ENCODE measurements around the gene IL2RA.
A peak's percentile ranks its signal among the peaks of the same experiment; 100 is the strongest.
"Not testable (repeated sequence)": the region's sequence is repeated elsewhere in the genome, so short reads cannot be mapped to it uniquely, and the experiment has no call there.

IL2RA gene

DNA sequence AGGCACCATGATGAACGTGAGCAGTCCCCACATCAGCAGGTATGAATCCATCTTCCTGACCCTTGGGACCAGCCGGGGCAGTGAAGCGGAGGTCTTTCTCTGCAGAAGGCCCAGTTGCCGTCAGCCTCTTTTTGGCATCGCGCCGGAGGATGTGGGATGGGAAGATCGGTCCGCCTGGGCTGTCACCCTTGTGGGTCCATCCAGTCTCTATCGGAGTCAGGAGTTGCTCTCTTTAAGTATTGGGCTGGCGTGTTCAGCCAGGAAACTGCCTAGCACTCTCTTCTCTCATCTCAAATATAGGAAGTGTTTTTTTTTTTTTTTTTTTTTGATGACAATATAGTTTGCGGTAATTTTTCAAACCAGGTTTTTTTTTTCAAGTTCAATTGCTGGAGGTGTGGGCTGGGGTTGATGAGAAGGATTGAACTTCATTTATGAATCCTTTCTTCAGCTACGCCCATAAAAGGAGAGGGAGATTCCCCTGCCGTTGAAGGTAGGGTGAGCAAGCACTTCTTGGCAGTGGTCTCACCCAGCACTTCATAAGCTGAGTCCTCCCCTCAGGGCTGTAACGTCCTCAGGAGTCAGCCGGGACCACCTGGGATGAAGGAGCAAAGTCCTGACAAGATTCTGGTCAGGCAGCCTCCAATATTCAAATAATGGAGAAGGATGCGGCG lies at the start of gene IL2RA:
TSS of gene IL2RA (minus strand) at position 267 of the 671 bp plus-strand sequence. CDS start at position 51, 216 bp downstream.
- peak in 2 of 3 experiments; percentile 42 to 43 for DNase-seq (ENCODE audit: low read depth in 3 of 3)

DNA sequence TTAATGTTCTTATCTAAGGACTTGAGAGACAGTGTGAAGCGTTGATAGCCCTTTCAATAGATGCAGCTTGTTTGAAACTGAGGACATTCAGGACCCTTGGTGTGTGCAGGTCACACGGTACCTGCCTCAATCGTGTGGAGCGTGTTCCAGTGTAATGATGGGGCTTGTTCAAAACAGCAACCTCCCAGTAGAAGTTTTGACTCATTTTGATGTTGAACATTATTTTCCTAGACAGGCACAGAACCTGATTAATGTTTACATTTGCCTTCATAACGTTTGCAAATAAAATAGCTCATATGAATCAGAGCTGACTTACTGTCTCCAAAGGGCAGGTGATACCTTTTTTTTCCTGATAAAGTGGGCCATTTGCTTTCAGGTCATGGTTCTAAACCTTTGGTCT lies 48.0 kb upstream of the IL2RA start:
- no peak for DNase-seq (ENCODE audit: low read depth in 3 of 3)

DNA sequence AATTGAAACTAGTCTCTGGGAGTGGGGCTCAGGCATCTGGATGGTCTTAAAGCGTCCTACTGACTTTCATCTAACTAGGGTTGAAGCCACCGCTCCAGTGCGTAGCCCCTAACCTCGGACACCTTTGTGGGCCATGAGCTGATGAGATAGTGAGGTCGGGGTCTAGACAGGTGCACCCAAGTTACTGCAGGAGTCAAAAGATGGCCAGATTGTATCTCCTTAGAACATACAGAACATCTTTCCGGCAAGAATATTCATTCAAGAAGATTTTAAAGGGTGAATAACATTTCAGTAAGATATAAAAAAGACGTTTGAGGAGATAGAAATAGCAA lies 47.2 kb upstream of the IL2RA start:
- no peak for DNase-seq (ENCODE audit: low read depth in 3 of 3)

DNA sequence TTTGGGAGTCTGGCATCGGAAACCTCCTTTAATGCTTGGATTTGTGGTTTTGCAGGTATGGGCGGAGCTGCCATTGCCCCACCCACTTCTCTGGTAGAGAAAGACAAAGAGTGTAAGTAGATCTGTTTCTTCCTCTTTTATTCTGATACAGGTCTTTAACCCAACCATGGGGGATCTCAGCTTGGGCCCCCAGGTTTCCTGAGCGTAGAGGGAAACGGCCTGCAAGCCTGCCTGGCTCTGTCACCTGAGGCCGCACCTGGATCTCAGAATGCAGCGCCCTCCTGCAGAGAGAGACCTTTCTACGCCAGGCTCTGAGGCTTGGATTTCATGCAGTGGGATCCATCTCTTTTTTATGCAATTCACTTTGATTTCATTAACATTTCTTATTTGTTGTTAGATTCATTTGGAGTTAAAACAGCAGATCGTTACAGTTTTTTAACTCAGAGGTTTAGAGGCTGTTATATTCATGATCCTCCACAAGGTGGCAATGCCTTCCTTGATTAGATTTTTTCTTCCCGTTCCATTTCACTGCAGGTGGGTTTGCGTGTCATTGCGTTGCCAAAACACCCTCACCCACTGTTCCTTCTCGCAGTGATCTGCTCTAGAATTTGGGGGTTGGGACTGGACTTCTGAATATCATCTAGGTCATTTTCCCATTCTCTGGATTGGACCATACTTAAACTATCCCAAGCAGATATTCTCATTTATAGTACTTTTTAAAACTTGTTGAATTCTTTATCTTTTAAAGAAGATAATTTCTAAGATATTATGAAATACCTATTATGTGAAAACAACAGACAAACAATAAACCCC lies 46.7 kb upstream of the IL2RA start:
- no peak for DNase-seq (ENCODE audit: low read depth in 3 of 3)

DNA sequence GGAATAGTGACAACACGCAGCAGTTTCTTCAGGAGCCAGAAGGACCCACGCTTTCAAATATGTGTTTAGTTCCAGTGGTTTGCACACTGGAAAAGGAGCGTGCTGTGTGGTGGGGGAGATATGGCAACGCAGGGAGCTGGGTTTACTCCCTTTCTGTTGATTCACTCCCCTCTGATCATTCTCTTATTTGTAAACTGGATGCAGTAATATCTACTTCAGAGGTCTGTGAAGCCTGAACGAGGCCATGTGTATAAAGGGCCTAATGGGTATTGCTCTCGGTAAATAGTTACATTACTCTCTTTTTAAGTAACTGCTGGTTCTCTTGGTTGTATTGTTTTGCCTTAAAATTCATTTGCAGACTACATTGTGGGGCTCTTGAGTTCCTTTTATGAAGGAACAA lies 45.9 kb upstream of the IL2RA start:
- DNase-seq (ENCODE audit: low read depth in 3 of 3) = no peak

DNA sequence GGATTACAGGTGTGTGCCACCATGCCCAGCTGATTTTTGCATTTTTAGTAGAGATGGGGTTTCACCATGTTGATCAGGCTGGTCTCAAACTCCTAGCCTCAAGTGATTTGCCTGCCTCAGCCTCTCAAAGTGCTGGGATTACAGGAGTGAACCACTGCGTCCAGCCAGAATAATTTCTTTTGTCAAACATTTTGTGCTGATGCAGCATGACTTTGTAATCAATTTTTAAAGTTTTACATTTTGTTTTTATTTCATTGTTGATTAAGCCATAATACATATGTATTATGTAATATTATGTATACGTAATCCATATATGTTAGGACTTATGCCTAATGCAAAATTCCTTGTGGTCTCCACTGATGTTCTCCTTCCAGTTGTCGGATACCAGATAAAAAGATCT lies 45.4 kb upstream of the IL2RA start:
- not testable (repeated sequence) for DNase-seq (ENCODE audit: low read depth in 3 of 3)

DNA sequence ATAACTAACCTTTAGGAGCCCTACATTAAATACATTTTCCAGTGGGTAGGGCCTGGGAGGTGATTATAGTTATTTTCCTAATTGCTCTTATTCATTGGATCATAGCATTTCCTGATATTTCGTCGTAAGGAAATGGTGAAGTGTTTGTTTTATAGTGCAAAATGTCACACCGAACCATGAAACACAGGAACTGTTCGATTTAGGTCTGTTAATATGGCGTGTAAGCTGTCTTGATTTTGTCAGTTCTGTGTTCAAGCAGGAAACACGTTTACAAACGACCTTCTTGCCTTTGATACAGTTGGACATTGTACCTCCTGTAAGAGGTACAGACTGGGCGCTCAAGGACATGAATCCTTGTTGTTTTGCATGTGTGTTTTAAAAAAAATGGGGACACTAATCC lies 41.4 kb upstream of the IL2RA start:
- DNase-seq (ENCODE audit: low read depth in 3 of 3) = no peak

DNA sequence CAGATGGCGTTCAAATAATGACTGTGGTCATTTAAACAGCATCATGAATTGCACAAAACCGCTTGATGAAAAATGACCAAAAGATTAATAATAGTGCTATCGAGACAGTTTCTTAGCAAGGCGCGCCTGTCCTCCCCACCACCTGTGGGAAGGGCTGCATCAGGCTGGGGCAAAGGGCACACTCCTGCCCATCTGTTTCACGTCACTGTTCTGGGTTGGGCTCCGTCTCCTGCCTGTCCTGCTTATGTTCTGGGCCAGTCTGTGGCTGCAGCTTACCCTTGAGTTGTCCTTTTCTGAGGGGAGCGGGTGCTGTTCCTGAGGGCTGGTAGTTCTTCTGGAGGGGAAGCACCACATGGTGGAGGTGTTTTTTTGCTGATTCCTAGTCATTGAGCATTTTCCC lies 40.0 kb upstream of the IL2RA start:
- no peak for DNase-seq (ENCODE audit: low read depth in 3 of 3)

DNA sequence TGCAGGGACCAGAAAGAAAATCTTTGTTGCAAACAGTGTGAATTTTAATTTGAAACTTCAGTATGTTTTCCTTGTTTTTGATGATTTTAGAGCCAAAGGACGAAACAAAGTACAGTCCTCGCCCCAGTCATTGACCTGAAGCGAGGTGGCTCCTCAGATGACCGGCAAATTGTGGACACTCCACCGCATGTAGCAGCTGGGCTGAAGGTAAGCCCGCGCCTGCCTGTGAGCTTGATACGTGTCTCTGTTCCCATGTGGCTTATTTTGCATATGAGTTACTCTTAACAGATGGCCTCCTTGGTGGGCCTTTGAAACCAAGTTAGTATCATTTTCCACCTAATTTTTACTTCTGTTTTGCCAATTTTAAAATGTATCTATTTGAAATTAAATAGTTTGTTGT lies 39.0 kb upstream of the IL2RA start:
- DNase-seq (ENCODE audit: low read depth in 3 of 3) = no peak

DNA sequence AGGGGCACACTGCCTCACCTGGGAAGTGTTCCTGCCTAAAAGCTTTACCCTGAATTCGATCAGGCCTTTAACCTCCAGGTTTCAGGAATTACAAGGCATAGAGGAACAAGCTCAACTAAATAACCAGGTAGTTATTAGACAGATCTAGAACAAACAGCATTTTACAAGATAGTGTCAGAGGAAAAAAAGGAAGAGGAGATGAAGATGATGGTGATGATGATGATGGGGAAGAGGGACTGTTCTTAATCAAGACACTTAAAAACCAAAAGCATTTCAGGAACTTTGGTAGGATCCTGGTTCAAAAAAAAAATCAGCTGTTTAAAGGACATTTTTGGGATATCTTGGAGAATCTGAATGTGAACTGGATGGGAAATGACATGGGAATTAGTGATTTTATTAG lies 38.2 kb upstream of the IL2RA start:
- no peak for DNase-seq (ENCODE audit: low read depth in 3 of 3)

DNA sequence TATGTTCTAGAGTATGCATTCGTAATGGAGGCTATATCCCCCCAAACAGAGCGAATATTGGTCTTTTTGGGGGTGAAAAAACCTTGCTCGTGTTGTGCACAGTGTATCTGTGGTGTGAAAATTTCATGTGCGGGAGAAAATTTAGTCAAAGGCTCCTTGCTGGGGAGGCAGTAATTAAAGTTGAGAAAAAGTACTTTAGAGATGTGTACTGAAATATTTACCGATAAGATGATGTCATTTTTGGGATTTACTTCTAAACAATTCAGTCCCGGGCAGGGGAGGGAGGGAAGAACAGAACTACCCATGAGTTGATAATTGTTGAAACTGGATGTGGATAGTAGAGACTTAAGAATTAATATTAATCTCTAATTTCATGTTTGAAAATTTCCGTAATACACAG lies 36.0 kb upstream of the IL2RA start:
- no peak for DNase-seq (ENCODE audit: low read depth in 3 of 3)

DNA sequence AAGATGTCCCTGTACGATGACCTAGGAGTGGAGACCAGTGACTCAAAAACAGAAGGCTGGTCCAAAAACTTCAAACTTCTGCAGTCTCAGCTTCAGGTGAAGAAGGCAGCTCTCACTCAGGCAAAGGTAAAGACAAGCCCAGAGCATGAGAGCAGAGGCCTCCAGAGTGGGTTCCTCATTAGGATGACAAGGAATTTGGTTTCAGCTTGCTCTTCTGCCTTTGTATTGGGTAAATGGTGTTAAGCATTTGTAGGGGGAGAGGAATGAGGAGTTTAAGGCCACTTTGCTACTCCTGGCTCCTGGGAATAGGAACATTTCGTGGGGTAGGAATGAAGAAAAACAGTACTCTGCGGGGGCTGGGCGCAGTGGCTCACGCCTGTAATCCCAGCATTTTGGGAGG lies 34.9 kb upstream of the IL2RA start:
- no peak for DNase-seq (ENCODE audit: low read depth in 3 of 3)

DNA sequence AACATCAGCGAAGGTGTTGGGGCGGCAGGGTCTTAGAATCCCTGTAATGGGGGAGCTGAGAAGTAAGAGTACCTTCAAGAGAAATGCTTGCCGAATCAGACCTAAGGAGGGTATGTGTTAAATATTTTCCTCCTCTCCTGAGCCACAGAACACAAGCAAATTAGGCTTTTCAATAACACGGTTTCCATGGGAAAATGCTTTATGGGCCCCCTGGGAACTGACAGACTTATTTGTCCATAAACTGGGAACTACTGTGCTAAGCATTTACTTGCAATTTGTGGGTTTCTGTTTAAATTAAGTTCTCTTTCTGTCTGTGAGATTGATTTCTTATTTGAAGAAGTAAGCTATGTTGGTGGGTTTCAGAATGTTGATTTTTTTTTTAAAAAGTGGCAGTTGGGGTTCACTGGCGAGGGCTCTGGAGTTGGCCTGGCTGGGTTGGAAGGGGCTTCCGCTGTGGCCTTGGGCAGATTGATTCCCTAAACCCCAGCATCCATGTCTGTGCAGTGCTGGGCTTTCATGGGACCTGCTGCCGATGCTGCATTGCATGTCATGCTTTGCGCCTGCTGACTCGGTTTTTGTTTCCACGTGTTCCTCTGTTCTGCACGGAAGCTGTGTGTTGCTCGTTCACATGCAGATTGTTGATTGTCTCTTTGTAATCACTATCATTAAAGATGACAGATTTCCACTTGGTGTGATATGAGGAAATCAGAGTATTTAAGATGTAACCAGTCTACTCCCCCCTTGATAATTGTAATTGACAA lies 33.8 kb upstream of the IL2RA start:
- no peak for DNase-seq (ENCODE audit: low read depth in 3 of 3)

DNA sequence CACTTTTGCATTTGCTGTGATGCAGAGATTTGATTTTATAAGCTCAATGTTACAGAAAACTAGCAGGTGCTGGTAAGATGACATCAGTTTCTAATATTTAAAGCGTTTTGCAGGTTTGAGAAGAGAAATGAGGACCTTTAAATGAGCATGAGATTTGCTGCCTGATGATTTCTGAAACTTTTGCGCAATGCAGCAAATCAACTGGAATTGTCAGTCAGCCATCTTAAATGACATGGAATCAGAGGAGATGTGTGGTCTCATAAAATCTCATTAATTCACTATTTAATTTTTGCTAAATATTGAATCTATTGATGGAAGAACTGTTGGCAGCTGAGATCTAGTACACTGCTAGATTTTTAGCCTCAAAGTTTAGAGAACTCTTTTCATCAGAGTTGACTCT lies 30.6 kb upstream of the IL2RA start:
- DNase-seq (ENCODE audit: low read depth in 3 of 3) = no peak

DNA sequence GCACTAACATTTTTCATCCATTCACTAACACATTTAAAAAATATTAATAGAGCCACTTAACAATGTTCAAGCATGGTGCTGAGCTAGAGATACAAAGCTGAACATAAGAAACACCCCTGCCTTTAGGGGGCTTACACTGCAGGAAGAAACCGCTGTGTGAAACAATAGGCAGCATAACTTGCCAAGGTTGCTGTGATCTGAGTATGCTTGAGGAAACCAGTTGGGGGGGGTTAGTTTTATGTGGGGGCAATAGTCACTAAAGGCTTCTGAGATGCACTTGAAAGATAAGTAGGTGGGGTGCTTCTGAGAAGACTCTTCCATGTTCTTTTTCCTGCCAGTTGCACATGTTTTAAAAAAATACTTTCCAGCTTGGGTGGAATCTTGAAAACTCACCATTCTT lies 29.5 kb upstream of the IL2RA start:
- DNase-seq (ENCODE audit: low read depth in 3 of 3) = no peak

DNA sequence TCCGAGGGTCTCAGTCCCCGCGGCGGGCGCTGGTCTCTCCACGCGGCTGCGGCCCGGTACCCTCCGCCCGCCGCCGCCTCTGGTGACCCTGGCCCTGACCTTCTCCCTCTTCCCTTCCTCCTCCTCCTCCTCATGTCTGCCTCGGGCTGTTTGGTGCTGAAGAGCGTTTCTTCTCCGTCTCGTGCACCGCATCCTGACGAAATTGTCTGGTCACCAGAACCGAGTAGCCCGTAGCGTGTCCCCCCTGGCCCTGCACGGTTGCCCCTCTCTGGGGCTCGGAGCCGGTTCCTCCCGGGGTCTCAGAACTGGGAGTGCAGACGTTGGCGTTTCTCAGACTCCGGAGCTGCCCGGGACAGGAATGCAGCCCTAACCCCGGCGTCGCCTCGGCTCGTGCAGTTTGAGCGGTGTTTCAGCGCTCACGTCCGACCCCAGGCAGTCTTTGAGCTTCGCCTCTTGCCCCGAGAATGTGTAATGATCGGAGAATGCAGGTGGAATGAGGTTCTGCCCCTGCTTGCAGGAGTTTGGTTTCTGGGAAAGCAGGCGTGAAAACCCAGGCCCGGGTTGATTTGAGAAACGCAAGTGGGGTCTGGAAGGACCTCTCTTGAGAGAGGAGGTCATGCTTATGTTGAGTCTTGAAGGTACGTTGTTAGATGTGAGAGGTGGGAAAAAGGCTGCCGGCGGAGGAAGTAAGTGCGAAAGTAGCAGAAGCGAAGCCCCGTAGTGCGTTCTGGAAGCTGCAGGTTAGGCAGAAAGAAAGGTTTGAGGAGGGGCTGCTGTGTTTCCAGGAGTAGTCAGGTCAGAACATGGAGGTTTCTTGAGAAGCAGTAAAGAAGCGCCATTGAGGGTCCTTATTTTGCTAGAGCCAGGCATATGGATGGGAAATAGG lies 27.4 kb upstream of the IL2RA start:
- DNase-seq (ENCODE audit: low read depth in 3 of 3) = no peak

DNA sequence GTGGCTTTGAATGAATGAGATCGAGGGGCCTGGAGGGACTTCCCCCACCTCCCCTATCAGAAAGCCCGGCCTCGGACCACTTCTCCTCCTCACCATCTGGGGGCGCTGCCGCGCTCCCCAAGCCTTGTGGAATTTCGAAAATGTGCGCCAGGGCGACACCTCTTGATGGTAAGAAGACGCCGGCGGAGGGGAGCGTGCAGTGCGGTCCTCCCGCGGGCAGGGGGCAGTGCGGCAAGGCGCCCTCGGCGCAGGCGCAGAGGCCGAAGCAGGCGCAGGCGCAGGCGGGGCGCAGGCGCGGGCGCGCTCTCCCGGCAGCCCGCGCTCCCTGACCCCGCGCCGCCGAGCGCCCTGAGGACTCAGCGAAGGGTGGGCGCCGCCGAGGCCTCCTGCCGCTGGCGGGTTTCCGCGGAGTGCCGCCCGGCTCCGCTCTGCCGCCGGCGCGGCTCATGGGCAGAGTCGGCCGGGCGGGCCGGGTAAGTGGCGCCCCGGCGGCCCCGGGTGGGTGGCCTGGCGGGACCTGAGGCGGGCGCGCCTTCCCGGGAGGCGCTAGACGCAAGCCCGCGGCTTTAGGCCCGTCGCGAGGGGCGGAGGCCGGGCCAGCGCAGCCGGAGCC lies 26.7 kb upstream of the IL2RA start, which contains the start of gene RBM17:
TSS of gene RBM17 (plus strand) at position 314 of the 613 bp plus-strand sequence. CDS start 8,032 bp downstream, outside the sequence.
- peak; percentile 95 to 97 (median 96) for DNase-seq (ENCODE audit: low read depth in 3 of 3)

DNA sequence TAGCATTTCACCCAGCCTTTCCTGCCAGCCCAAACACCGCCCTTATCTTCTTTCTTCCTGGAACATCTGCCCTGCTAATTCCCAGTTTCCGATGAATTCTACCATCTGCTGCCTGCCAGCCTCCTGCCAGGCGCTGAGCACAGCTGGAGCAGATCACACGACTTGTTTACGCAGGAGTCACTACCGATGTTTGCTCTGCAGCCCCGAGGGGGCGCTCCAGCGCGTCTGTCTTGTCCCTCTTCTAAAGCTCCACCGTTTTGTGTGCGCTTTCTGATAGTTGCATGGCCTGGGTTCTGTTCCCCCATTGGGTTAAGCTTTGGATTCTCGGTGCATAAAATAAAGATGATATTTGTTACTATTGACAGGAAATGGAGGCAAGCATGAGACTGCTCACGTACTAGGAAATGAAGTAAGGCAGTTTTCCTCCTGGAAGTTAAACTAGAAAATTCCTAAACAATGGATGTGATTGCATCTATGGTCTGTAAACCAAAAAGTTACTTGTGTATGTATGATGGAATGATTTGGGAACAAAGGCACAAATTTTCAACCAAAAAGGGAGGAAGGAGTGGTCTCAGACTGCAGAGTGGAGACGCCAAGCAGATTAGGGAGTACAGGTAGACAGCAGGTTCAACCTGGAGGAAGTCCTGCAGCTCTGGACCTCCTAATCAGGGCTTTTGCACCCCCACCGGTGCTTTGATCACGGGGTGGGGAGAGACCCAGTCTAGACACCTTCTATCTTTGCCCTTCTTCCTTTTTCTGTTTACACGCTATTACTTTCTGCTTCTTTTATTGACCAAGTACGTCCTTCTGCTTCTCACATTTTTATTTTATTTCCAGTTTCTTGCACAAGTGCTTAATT lies 24.4 kb upstream of the IL2RA start:
- peak; percentile 66 to 78 (median 74) for DNase-seq (ENCODE audit: low read depth in 3 of 3)

DNA sequence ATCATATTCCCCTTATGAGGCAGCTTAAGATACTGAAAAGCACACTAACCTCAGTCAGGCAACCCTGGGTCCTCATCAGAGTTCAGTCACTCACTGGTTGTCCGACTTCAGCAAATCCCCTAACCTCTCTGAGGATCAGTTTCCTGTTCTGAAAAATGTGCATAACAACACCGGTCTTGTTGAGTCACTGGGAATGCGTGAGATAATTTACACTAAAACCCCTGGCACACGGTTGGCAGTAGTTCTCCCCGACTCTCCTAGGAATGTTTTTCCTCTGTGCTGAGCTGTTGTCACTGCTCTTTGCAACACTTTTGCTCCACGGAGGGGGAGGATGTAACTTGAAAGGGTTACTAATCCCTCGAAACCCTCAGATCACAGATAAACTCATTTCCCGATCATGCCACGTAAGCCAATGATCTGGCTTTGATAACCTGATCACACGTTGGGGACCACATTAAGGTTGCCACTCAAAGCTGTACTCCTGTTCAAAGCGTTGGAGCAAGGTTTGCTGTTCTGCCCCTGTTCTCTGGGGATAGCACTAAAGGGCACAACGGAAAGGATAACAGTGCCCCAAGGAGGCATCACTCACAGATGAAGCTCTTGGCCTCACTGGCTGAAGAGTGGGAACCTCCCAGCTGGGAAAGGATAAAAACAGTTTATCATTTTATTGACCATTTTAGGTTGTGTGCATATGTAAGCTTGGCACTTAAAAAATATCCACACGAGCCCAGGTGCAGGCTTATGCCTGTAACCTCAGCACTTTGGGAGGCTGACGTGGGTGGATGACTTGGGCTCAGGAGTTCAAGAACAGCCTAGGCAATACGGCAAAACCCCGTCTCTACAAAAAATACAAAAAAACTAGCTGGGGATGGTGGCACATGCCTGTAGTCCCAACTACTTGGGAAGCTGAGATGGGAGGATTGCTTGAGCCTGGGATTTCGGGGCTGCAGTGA lies 21.6 kb upstream of the IL2RA start:
- DNase-seq (ENCODE audit: low read depth in 3 of 3) = peak in 2 of 3 experiments; percentile 36 to 41

Measured in stimulated activated CD4-positive, alpha-beta T cell treated with anti-CD3 and anti-CD28 coated beads, TNF-alpha, amount 100 ng/mL, for 4 hours (primary cell).